Activated CD4-positive, alpha-beta T cell treated with anti-CD3 and anti-CD28 coated beads, Interleukin-2, amount 50 U/mL, for 16 hours (primary cell): Measurements from ENCODE around the gene FBXL22.

ENCODE experiments used
- DNase-seq: peaks from one replicate; pipeline ENCODE4 v3.0.0-alpha.2; 2020

The FBXL22 gene, protein sequence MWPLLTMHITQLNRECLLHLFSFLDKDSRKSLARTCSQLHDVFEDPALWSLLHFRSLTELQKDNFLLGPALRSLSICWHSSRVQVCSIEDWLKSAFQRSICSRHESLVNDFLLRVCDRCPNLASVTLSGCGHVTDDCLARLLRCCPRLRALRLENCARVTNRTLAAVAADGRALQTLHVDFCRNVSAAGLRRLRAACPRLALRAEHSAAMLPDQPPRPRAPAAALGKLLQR

DNA sequence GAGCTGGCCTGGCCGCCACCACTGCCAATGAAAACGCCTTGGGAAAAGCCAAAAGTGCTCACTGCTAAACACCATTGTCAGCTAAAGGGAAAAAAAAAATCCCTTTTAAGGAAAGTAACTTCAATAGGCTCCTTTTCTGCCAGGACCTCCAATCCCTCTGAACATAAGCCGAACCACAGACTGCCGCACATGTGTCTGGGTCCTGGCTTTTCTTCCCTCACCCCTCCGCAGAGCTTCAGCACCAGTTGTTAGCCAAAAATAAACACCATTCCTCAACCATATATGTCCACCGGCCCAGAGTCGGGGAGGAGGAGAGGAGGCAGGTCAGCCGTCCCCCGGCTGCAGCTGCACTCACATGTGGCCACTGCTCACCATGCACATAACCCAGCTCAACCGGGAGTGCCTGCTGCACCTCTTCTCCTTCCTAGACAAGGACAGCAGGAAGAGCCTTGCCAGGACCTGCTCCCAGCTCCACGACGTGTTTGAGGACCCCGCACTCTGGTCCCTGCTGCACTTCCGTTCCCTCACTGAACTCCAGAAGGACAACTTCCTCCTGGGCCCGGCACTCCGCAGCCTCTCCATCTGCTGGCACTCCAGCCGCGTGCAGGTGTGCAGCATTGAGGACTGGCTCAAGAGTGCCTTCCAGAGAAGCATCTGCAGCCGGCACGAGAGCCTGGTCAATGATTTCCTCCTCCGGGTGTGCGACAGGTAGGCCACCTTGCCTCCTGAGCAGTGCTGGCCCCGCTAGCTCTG is at the start of gene FBXL22:
Gene FBXL22 (plus strand): TSS at position 350 of the 753 bp plus-strand sequence. CDS start 6 bp downstream, at position 356.
- no peak for DNase-seq

DNA sequence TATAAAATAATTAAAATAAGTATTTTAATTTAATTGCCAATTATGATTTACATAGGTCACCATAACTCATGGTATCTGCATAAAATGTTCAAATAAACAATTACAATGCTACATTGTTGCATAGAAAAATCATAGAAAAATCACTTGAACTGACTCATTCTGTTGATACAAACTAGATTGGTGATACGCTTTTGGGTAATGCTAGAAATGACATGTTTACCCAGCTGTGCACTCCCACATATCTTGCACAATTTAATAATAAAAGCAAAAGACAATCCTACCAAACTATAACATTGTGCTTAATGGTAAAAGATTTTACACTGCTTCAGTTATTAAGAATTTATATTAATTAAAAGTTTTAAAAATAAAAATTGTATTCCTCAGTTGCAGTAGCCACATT is 45.8 kb upstream of the FBXL22 start:
- no peak for DNase-seq

DNA sequence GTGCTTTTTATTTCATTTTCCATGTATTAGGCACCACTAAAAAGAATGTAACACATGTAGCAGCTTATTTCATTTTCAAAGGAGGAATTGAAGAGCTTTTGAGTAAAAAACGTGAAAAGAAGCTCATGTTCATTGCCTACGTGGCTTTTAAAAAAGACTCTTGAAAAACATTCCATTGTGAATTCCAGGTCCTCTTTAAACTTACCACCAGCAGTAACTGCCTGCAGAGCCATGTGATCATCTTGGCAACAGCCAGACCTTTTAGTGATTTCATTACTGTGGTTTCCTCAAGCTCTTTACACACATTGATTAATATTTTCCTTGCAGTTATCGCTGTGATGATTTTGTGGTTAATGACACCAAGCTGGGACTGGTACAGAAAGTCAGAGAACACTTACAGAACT is 43.8 kb upstream of the FBXL22 start:
- DNase-seq, result peak; percentile 49

DNA sequence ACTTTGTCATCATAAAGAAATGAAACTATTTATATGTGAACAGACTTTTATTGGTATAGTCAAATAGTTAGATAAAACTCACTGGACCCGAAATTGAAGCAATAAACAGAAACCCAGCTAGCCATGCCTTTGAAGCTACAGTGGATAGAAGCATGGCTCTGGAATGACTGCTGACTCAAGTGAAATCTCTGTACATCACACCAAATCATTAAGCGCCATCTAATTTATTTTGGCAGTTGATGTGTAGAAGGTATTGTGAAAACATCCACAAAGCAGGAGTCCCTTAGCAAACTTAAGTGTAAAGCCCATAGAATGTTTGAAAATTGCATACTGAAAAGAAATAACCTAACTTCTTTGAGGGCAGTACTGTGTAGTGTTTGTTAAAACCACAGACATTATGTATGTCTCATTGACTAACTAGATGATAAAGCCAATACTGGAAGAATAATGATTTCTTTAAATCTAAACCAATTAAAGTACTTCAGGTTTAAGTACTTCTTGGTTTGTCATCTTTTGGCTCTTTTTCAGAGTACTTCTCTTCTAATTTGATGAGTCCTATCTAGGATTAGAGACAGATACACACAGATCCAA is 42.8 kb upstream of the FBXL22 start:
- no peak for DNase-seq

DNA sequence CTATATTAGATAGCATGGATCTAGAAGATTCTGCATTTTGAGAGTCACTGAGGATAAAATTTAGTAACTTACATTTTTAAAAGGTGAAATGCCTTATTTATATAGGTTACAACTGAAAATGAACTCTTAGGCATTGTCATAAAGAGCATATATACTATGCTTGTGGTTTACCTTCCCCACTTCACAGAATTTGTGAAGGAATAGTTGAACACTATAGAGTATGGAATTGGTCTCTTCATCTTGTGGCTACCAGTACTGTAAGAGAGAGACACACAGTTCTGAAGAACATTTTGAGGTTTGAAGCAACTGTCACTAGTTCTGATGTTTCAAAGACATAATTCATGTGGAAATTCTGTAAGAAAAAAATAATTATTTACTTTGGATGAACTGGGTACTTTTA is 41.7 kb upstream of the FBXL22 start:
- no peak for DNase-seq

DNA sequence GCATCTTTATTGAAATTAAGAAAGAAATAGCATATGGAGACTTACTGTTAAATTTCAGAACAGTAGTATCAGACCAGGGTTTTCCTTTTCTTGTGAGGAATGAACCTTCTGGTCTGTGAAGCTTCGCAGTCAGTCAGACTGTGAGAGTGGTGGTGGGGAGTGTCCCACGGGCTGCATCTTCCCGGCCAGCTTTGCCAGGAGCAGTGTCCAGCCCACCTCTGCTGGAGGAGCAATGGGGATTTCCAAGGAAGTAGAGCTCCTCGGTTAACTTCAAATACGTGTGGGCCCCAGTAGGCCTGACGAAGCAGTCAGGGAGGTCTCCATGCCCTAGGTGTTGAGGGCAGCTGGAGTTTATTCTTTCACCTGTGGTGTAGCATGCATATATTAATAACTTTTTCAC is 40.9 kb upstream of the FBXL22 start:
- DNase-seq, result no peak

DNA sequence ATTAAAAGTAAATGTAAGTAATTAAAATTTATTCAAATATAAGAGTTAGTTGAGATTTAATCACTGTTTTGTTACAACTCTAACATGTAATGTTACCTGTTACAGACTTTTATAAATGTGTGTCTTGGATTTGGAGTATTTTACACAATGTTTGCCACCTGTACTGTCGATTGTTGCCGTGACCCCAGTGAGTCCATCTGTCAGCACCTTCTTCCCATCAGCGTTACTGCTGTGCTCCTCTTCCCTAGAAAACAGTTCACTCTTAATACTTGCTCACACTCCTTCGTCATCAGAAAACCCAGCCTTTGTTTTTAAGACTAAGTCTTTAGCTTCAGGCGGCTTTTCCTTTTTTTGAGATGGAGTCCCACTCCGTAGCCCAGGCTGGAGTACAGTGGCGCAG is 40.5 kb upstream of the FBXL22 start:
- no peak for DNase-seq

DNA sequence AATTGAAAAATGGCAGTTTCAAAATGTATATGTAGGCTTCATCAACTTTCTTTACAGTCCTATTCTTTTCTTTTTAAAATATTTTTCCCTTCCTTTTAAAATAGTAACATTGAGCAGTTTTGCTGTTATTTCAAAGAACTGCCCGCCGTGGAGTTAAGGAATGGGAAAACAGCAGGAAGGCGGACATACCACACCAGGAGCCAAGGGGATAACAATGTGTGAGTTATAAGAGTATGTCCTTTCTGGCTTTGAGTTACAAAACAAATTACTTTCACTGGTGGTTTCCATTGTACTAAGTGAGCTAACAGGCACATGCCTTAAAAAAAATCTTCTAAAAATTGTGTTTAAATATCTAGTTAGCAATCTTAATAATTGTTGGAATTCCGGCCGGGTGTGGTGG is 37.4 kb upstream of the FBXL22 start:
- no peak for DNase-seq

DNA sequence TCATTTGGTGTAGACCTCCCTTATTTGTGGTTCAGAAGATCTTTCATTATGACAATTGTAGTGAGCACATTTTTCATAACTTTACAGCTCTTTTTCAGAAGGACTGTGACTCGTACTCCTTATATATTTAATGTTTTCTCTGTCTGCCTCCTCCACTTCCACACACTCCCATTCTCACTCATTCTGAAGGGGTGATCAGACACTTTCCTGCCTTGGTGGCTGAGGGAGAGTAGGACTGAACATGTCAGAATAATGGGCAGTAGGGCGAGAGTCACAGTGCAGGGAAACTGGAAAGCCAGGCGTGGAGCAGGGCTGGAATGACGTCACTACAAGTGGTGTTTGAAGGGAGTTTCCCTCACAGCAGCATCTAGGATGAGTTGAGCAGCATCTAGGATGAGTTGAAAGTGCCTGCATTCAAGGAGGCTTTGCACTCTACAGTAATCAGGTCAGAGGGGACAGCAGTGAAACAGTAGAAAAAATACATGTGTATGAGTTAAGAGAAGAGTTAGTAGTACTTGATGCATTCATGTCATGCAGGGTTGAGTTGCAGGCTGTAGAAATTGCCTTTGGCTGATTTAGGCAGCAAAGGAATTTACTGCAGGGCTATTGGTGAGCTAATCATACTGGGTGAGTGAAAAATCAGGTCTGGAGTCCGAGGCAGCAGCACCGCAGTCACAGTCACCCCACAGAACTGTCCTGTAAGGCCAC is 36.3 kb upstream of the FBXL22 start:
- DNase-seq, result peak; percentile 82

DNA sequence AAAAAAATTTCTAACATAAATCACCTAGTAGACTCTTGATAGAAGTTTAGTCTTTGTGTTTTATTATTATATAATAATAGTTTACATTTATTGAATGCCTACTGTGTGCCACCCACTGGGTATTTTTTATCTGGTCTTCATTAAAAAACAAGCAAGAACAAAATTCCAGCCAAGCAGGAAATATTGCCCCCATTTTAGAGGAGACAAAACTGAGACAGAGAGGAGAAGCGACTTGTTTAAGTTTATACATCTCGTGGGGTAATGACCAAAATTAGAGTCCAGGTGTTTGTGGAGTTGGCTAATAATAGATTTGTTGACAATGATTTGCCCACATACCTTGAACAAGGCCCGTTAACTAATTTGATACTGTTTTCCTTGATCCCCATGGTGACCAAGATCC is 33.1 kb upstream of the FBXL22 start:
- DNase-seq, result no peak

DNA sequence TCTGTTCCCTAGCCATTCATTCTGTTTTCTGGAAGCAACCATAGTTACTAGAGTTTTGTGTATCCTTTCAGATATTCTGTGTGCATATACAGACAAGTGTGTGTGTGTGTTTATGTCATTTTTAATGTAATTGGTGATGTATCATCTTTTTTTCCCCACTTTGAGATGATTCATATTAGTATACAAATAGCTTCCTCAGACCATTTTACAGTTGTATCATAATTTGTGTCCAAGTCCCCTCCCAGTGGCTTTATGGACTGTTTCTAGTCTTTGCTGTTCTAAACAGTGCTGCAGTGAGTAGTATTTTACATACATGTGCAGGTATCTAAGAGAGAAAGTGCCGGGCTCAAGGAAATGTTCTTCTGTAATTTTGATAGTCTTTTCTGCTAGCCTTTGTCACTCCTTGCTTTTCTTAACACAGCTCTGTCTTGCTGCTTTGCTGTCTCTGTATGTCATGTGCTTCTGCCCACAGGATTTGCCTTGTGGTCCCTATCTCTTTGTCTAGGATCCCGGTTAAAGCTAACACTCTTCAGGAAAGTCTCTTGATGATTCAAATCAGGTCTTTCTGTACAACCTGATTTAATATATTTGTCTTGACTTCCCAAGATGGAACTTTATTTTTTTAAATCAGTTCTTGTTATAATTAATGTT is 31.5 kb upstream of the FBXL22 start:
- no peak for DNase-seq

DNA sequence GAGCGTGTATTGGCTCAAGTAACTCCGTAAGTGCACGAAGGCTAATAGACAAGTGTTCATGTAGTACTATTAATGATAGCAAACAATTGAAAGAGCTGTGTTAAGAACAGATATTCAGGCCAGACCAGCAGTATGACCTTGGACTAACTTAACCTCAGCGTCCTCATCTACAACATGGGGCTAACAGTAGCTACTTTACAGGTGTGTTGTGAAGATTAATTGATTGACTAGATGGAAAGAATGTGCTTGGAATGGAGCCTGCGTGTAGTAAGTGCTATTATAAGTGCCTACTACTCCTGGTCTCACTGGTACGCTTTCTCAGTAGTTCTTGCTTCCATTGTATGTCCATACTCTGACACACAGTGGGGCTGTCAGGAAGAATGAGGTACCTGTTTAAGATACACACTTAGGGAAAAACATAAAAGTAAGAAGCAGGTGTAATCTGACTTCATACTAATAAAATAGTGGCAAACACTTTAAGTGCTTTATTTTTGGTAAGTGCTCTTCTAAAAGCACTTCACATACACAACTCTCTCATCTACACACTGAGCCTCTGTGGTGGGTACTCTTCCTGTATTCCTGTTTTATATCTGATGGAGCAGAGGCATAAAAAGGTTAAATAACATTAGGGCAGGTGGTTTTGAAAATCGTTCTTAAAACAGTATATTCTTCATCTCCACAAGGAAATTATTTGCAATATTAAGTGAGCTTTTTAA is 24.3 kb upstream of the FBXL22 start:
- DNase-seq, result no peak

DNA sequence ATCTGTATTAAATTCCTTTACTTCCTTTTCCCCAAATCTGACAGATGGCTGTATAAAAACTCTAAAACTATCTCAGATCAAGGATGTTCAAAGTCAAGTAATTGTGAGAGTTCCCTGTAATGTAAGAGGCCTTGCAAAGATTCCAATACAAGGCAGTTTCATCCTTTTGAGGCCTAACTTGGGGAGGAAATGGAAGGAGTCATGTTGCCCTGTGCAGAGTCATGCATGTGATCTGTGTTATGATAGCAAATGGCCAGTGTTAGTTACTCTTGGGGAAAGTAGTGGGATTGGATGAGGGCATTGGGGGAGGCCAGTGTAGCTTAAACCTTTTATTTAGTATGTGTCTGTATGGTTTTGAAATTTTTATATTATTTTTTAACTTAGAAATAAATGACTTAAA is 23.7 kb upstream of the FBXL22 start:
- no peak for DNase-seq

DNA sequence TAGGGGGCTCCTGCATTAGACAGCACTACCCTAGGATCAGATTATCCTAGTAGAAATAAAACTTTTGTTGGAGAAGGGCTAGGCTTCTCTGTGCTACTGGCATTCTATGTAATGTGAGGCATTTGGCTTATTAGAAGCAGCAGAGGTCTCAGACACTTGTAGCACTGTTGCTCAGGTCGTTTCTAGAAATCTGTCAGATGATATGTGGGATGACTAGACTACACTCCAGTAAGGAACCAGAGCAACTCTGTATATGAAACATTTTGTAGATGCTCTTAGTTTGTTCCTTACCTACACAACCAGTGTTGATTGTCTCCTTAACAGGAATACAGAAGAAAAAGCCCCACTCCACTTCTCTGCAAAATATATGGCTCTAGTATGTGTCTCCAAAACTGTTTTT is 21.9 kb upstream of the FBXL22 start:
- peak; percentile 64 for DNase-seq

DNA sequence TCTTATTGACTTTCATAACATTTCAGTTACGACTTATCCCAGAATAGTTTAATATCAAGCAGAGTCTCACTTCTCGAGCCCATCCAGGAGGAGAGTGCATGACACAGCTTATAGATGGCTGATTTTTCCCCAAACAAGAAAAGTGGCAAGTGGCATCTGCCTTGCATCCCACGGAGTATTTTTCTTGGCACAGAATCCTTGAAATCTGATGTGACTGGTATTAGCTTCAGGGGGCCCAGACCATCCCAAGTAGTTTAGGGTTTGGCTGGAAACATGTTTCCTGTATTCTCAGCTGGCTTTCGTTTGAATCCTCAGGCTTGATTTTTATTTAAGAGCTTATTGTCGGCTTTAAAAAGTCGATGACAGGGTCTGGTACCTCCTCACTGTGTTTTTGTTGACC is 20.7 kb upstream of the FBXL22 start:
- no peak for DNase-seq

DNA sequence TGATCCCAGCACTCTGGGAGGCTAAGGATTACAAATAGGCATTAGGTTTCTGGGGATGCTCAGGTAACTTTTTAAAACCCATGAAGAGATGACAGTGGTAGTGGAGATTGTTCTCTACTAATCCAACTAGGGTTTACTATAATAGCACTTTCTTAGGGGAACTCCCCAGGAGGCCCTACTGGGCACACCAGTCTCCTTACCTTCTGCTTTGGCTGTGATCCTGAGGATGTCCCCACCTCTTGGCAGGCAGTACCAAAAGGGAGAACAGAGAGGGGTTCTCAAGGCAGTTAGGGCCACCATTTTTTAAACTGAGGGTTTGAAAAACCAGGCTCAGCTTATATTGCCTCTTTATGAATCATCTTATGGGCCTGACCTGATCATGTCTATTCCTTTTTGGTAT is 15.0 kb upstream of the FBXL22 start:
- DNase-seq, result no peak

DNA sequence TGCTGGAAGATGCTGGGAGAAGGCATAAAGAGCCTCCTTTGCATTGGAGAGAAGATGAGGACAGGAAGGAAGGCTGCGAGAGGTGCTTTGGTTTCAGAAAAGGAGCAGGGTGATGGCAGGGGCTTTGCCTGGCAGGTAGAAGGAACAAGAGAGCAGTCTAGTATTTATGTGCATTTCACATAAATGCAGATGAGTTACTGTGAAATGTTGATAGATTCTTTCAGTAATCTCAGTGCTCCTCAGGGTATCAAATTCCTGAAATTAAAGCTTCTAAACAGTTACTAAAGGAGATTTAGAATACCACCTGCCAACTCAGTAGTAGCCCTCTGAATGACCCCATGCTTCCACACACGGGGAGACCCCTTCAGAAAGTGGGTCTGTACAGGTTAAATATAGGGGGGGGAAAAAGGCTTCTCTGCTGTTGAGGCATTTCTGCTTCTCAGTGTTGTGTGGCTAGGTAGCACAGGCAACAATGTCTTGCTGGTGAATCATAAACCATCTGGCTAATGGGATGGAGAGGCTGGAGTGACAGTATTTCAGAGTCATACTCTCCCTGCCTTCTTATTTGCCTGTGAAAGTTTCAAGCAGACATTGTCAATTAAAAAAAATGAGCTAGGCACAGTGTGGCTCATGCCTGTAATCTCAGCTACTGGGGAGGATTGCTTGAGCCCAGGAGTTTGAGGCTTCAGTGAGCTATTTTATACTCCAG is 14.3 kb upstream of the FBXL22 start:
- no peak for DNase-seq

DNA sequence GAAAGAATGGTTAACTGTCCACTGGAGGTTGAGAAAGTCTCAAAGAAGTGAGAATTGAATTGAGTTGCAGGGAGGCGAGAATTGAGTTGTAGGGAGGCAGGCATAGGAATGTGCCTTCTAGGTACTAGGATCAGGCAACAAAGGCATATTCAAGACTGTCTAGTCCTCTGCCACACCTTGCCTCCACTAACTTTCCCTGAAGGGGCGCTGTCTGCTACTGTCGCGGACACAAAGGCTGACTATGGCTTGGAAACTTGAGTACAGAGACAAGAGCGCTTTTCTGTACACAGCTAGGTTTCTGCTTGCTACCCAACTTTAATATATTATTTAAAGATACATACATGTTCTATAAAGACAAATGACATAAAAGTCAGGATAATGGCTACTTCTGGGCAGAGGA is 10.4 kb upstream of the FBXL22 start:
- no peak for DNase-seq

DNA sequence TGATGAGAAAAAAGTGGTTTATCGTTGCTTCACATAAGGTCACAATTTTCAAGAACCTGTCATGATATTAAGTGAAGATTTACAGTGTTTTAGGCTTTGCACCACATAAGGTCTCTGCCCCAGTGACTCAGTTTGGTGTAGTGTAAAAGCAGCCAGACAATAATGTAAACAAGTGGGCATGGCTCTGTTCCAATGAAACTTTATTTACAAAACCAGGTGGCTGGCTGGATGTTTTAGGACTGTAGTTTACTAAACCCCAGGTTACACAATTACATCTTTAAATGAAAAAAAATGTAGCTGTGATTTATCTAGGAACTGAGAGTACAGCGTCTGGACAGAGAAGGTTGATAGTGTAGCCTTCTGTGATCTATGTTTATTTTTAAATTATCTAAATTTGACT is 9.7 kb upstream of the FBXL22 start:
- no peak for DNase-seq

DNA sequence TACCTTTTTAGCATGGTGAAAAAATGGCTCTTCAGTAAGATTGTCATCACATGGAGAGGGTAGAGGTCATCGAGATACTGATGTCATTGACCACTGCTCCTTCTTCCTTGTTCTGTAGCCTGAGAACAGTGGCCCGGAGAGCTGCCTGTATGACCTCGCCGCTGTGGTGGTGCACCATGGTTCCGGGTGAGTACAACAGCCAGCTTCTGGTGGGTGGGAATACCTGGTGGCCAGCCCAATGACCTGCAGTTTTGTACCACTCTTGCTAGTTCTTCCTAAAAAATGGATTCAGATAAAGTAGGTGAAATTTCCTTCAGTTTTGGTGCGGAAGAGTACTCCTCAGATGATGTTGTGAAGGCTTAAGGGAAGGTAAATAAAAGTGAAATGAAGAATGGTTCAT is 8.4 kb upstream of the FBXL22 start:
- DNase-seq, result no peak

DNA sequence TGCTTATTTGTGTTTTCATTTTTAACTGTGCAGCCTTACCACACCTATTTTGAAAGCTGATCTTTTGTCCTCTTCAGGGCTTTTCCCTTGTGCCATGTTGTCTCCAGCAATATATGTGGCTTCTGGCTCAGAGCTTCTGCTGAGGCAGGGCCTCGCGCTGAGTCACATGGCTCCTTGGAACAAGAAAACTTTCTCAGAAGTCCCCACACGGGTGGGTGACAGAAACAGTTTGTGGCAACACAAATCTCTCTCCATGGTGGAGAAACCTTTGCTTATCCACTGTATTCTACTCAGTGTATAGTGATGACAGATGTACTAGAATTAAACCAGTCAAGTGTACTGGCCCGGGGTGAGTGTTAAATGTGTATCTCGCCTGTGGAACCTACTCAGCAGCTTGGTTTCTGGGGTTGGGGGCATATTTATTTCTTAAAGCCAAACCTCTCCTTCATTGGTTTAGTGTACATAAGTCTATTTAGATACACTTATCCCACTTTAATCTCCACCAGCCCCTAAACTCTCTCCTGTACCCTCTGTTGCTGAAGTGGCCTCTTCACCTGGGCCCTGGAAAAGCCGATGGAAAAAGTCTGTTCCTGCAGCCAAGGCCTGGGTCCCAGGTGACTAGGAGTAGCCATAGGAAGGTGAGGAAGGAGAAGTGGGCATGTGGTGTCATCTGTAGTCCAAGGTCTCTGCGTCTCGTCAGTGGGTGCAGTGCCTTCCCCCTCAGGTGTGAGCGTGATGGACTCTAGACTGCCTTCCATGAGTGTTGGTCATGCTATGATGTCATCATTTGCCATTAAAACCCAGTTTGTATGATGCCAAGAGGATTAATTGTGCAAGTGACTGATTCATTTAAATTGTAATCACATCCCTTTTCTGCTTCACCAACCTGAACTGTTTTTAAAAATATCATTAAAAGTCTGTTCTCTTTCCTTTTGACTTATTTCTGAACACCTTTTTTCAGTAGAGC is 3.2 kb upstream of the FBXL22 start:
- DNase-seq, result peak; percentile 54
